ENCODE data around the gene NUP205. TPM values are rescaled to one million over a fixed set of nuclear protein-coding genes. Genes with fewer than 3 reads are reported as not detected.

NUP205 gene
- total and polyA plus RNA-seq, 2 of the 13 experiments (the other 11 are each of a cell fraction or from before 2014, with no cell fraction given), result 46.2 to 87.2 TPM

GRCh38 chr7:135681762-135682161 lies 124.0 kb downstream of the NUP205 start:
- no peak overlapping the region for H3K27ac ChIP-seq (ENCODE audit: extremely low read length, insufficient read depth, low read length)
- H3K9me3 ChIP-seq (ENCODE audit: low read length), result no peaks in the 10 kb centered on the region
- BruUV-seq (replicated peaks), result no TSS peak
- 90% methylated on average over 5 of the region's 5 CpGs for WGBS (ENCODE audit: low lambda C conversion rate)
- peaks cover 0 to 15% of the 10 kb centered on the region in 2 experiments; a peak in 3 of 5 replicates for H3K36me3 ChIP-seq (replicated peaks in 1 of 2; ENCODE audit: control insufficient read depth in 1 of 2, insufficient read depth in 2 of 2, low read length in 2 of 2)
- DNase-seq (ENCODE audit: low spot score) (no peak), FAIRE-seq (no peak), ATAC-seq (no peak)
- no peaks in the 10 kb centered on the region for H3K27me3 ChIP-seq (ENCODE audit: control insufficient read depth in 1 of 2, insufficient read depth in 2 of 2, low read length in 2 of 2)
- CTCF ChIA-PET (ENCODE audit: low intra/inter-chr PET ratio, low total read pairs), result no interaction called here
- H4K20me1 ChIP-seq (ENCODE audit: insufficient read depth, low read length), result no peaks in the 10 kb centered on the region; the same call in 1 of the 2 replicates
- intact Hi-C loops (cut with micrococcal nuclease; ENCODE audit: unreplicated experiment), result no loop called here
- no peak overlapping the region for H3K4me2 ChIP-seq (ENCODE audit: low read depth, low read length)
- H3K4me3 ChIP-seq (replicated peaks in 1 of 3; ENCODE audit: insufficient read depth in 1 of 3, low read depth in 2 of 3, low read length in 3 of 3), result no peak overlapping the region
- H3K9ac ChIP-seq (ENCODE audit: insufficient read depth, low read depth, low read length), result no peak overlapping the region
- POLR2A ChIA-PET, result no interaction called here
- in situ Hi-C loops (cut with HindIII; ENCODE audit: extremely low pct_ligation_motif_present, low pct_unique_long_range_greater_than_20kb), result no loop called here
- H3K4me1 ChIP-seq (ENCODE audit: insufficient read depth, low read length), result no peaks in the 10 kb centered on the region
- no peaks in the 10 kb centered on the region for H3K79me2 ChIP-seq (ENCODE audit: insufficient read depth, low read length)
- H2AFZ ChIP-seq (ENCODE audit: low read length), result no peak overlapping the region
- TF ChIP-seq FOXP4 (CRISPR knock-in tag; IDR thresholded peaks at IDR 0.05), result no peak
- TF ChIP-seq PLRG1 (conservative IDR thresholded peaks at IDR 0.05), result no peak
- no peak for TF ChIP-seq CHD4 (IDR thresholded peaks at IDR 0.05; ENCODE audit: borderline replicate concordance, low read length)
- no peak for TF ChIP-seq ZNF18 (CRISPR knock-in tag; IDR thresholded peaks at IDR 0.05; ENCODE audit: insufficient replicate concordance)
- no peak for TF ChIP-seq SIX1 (CRISPR knock-in tag; IDR thresholded peaks at IDR 0.05; ENCODE audit: borderline replicate concordance)
- TF ChIP-seq ZNF749 (CRISPR knock-in tag; IDR thresholded peaks at IDR 0.05; ENCODE audit: borderline replicate concordance), result no peak
- no peak for TF ChIP-seq FUBP1 (CRISPR knock-in tag; IDR thresholded peaks at IDR 0.05; ENCODE audit: borderline replicate concordance)
- no peak for TF ChIP-seq ZFP90 (CRISPR knock-in tag; IDR thresholded peaks at IDR 0.05; ENCODE audit: borderline replicate concordance)
- TF ChIP-seq ZBTB34 (CRISPR knock-in tag; IDR thresholded peaks at IDR 0.05), result no peak
- TF ChIP-seq ATF1 (CRISPR knock-in tag; IDR thresholded peaks at IDR 0.05), result no peak
- no peak for TF ChIP-seq RCOR2 (CRISPR knock-in tag; IDR thresholded peaks at IDR 0.05)
- TF ChIP-seq ATM (IDR thresholded peaks at IDR 0.05; ENCODE audit: borderline replicate concordance), result no peak
- no peak for TF ChIP-seq KDM6A (CRISPR knock-in tag; IDR thresholded peaks at IDR 0.05; ENCODE audit: low read depth)
- TF ChIP-seq CC2D1A (CRISPR knock-in tag; IDR thresholded peaks at IDR 0.05), result no peak
- no peak for TF ChIP-seq ARID3A (IDR thresholded peaks at IDR 0.05; ENCODE audit: low read depth, low read length)
- no peak for TF ChIP-seq ZNF883 (CRISPR knock-in tag; IDR thresholded peaks at IDR 0.05; ENCODE audit: not compliant biosample characterization)
- TF ChIP-seq NCOA5 (CRISPR knock-in tag; IDR thresholded peaks at IDR 0.05), result no peak
- no peak for TF ChIP-seq ZNF75D (CRISPR knock-in tag; IDR thresholded peaks at IDR 0.05; ENCODE audit: borderline replicate concordance)

Data from HepG2 (cell line).